CD14-positive monocyte (primary cell): ENCODE measurements around the gene TWNK. TPM values are rescaled to one million over a fixed set of nuclear protein-coding genes. Genes with fewer than 3 reads are reported as not detected.

Experiments used
- DNase-seq, 3 donors: peaks; one replicate each; pipeline ENCODE4 v3.0.0-alpha.2; 2011 to 2022
- H2AFZ ChIP-seq: 2 replicates; pipeline ENCODE4 v1.6.0; 2012; ENCODE audit warnings: mild to moderate bottlenecking, low read depth, low read length, inconsistent platforms; ENCODE audit not compliant: insufficient read depth, poor library complexity, severe bottlenecking
- H3K27ac ChIP-seq, 2 donors: 1 replicate in 1 of 2; 2 replicates in 1 of 2; pipeline ENCODE4 v1.5.1; 2012 to 2013; ENCODE audit warnings: low read length in 2 of 2, control low read depth in 1 of 2, inconsistent platforms in 1 of 2, low read depth in 1 of 2, mild to moderate bottlenecking in 1 of 2
- H3K27me3 ChIP-seq, 2 donors: one replicate each; pipeline versions ENCODE4 v1.6.0 to v1.6.1; 2011 to 2013; ENCODE audit warnings: low read length in 2 of 2; ENCODE audit not compliant: control insufficient read depth in 2 of 2, insufficient read depth in 2 of 2
- H3K36me3 ChIP-seq, 2 donors: replicated peaks in 1 of 2; 1 replicate in 1 of 2; 2 replicates in 1 of 2; pipeline versions ENCODE4 v1.5.1 to v1.6.1; 2012 to 2013; ENCODE audit warnings: low read length in 2 of 2, control low read depth in 1 of 2, inconsistent platforms in 1 of 2, mild to moderate bottlenecking in 1 of 2; ENCODE audit not compliant: insufficient read depth in 2 of 2, control insufficient read depth in 1 of 2
- H3K4me1 ChIP-seq, 2 donors: 1 replicate in 1 of 2; 2 replicates in 1 of 2; pipeline versions ENCODE4 v1.5.1 to v1.6.1; 2012 to 2013; ENCODE audit warnings: low read length in 2 of 2, control low read depth in 1 of 2, inconsistent platforms in 1 of 2, mild to moderate bottlenecking in 1 of 2, moderate library complexity in 1 of 2; ENCODE audit not compliant: insufficient read depth in 2 of 2, control insufficient read depth in 1 of 2
- H3K4me2 ChIP-seq: replicated peaks from 2 replicates; pipeline ENCODE3; 2012; ENCODE audit warnings: low read length, moderate library complexity, mild to moderate bottlenecking; ENCODE audit not compliant: poor library complexity, severe bottlenecking; ENCODE audit errors: extremely low read depth
- H3K4me3 ChIP-seq, 3 experiments: fragments of 200-600 bp in 1 of 3; sonication (generic) in 1 of 3; replicated peaks in 1 of 3; 1 replicate in 2 of 3; 2 replicates in 1 of 3; pipeline ENCODE4 v1.5.1; 2011 to 2013; ENCODE audit warnings: low read length in 3 of 3, mild to moderate bottlenecking in 3 of 3, control low read depth in 2 of 3, low read depth in 2 of 3, inconsistent platforms in 1 of 3, moderate library complexity in 1 of 3
- H3K79me2 ChIP-seq: 2 replicates; pipeline ENCODE4 v1.6.0; 2012; ENCODE audit warnings: mild to moderate bottlenecking, control low read depth, inconsistent platforms, low read length, moderate library complexity; ENCODE audit not compliant: insufficient read depth
- H3K9ac ChIP-seq: 2 replicates; pipeline ENCODE4 v1.6.0; 2017; ENCODE audit warnings: low read length, mild to moderate bottlenecking; ENCODE audit not compliant: insufficient read depth, poor library complexity, severe bottlenecking
- H3K9me3 ChIP-seq, 2 donors: replicated peaks in 1 of 2; 1 replicate in 1 of 2; 2 replicates in 1 of 2; pipeline versions ENCODE4 v1.5.1 to v1.6.1; 2012 to 2013; ENCODE audit warnings: low read length in 2 of 2, control low read depth in 1 of 2; ENCODE audit not compliant: control insufficient read depth in 1 of 2, insufficient read depth in 1 of 2
- H4K20me1 ChIP-seq: 2 replicates; pipeline ENCODE4 v1.6.0; 2012; ENCODE audit warnings: mild to moderate bottlenecking, low read length, control low read depth, moderate library complexity; ENCODE audit not compliant: insufficient read depth
- H3K27ac Mint-ChIP-seq, 7 donors: one replicate each; pipeline ENCODE4 v1.8.0; 2020; ENCODE audit warnings: mild to moderate bottlenecking in 7 of 7, mixed read lengths in 7 of 7, moderate library complexity in 6 of 7, inconsistent platforms in 2 of 7
- H3K27me3 Mint-ChIP-seq, 3 donors: one replicate each; pipeline ENCODE4 v1.8.0; 2021 to 2022; ENCODE audit warnings: low read depth in 3 of 3, mild to moderate bottlenecking in 3 of 3, mixed read lengths in 3 of 3, moderate library complexity in 3 of 3, inconsistent platforms in 1 of 3
- H3K36me3 Mint-ChIP-seq, 2 donors: one replicate each; pipeline ENCODE4 v1.8.0; 2020; ENCODE audit warnings: mixed read lengths in 2 of 2, inconsistent platforms in 1 of 2, mild to moderate bottlenecking in 1 of 2
- H3K4me1 Mint-ChIP-seq: one replicate; pipeline ENCODE4 v1.8.0; 2020; ENCODE audit warnings: mild to moderate bottlenecking, mixed read lengths
- H3K4me3 Mint-ChIP-seq, 2 donors: one replicate each; pipeline ENCODE4 v1.8.0; 2020; ENCODE audit warnings: mild to moderate bottlenecking in 2 of 2, mixed read lengths in 2 of 2, moderate library complexity in 1 of 2
- H3K9me3 Mint-ChIP-seq, 7 donors: one replicate each; pipeline ENCODE4 v1.8.0; 2020 to 2022; ENCODE audit warnings: mixed read lengths in 7 of 7, mild to moderate bottlenecking in 6 of 7, moderate library complexity in 6 of 7, inconsistent platforms in 2 of 7
- WGBS: methylation state at CpG from one replicate; pipeline ENCODE4 v1.1.5; 2013; ENCODE audit warnings: missing lambda C conversion rate; ENCODE audit not compliant: insufficient coverage; 5-methylcytosine and 5-hydroxymethylcytosine counted together
- intact Hi-C, 2 donors: fragments of 100-400 bp; cut with micrococcal nuclease; formaldehyde crosslinking; loops; one replicate each; pipeline versions ENCODE4 v1.15.0 to v1.15.1; 2023
- polyA plus RNA-seq, 3 donors: library from polyadenylated mRNA; depleted of rRNA in 1 of 3; unstranded in 2 of 3; stranded (reverse) in 1 of 3; fragments of 300-500 nt in 2 of 3; fragments of >200 nt in 1 of 3; fragmentation: Illumina TruSeq in 2 of 3; gene quantifications; 1 replicate in 2 of 3; 2 replicates in 1 of 3; pipeline ENCODE4 v1.2.3, GENCODE V29; 2012 to 2021
- TF ChIP-seq, protein P1 (sequence below): fragments of 200-600 bp; IDR thresholded peaks from one replicate; pipeline ENCODE4 v1.8.0; 2022; ENCODE audit warnings: antibody characterized with exemption, mild to moderate bottlenecking

The TWNK gene
- polyA plus RNA-seq, 3 donors = 0.31 to 1.2 (median 0.69) TPM

GRCh38 chr10:100978121-100978900, 9.0 kb upstream of the TWNK start:
- H3K27ac Mint-ChIP-seq = no peak overlapping the region
- no peaks in the 10 kb centered on the region for H3K27me3 ChIP-seq
- H3K36me3 ChIP-seq = peaks cover 11 to 39% of the 10 kb centered on the region in 2 donors
- WGBS = 96% methylated on average over 3 of the region's 13 CpGs
- no peak overlapping the region for H3K4me3 ChIP-seq
- no peaks in the 10 kb centered on the region for H3K9me3 ChIP-seq
- peaks cover 32 to 33% of the 10 kb centered on the region in 2 donors for H3K36me3 Mint-ChIP-seq
- no peak overlapping the region for H3K9ac ChIP-seq
- H4K20me1 ChIP-seq = no peaks in the 10 kb centered on the region
- no peak overlapping the region for H2AFZ ChIP-seq
- no peak overlapping the region for H3K4me2 ChIP-seq
- no peak overlapping the region for H3K4me3 Mint-ChIP-seq
- H3K4me1 Mint-ChIP-seq = no peaks in the 10 kb centered on the region
- H3K27ac ChIP-seq = no peak overlapping the region
- no peaks in the 10 kb centered on the region for H3K79me2 ChIP-seq
- H3K27me3 Mint-ChIP-seq = peaks cover 0 to 2% (median 0%) of the 10 kb centered on the region in 3 donors
- intact Hi-C loops = no loop called here
- TF ChIP-seq, protein P1, sequence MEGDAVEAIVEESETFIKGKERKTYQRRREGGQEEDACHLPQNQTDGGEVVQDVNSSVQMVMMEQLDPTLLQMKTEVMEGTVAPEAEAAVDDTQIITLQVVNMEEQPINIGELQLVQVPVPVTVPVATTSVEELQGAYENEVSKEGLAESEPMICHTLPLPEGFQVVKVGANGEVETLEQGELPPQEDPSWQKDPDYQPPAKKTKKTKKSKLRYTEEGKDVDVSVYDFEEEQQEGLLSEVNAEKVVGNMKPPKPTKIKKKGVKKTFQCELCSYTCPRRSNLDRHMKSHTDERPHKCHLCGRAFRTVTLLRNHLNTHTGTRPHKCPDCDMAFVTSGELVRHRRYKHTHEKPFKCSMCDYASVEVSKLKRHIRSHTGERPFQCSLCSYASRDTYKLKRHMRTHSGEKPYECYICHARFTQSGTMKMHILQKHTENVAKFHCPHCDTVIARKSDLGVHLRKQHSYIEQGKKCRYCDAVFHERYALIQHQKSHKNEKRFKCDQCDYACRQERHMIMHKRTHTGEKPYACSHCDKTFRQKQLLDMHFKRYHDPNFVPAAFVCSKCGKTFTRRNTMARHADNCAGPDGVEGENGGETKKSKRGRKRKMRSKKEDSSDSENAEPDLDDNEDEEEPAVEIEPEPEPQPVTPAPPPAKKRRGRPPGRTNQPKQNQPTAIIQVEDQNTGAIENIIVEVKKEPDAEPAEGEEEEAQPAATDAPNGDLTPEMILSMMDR = no peak
- no peaks in the 10 kb centered on the region for H3K4me1 ChIP-seq
- DNase-seq = no peak
- H3K9me3 Mint-ChIP-seq = peaks cover 0 to 1% (median 0%) of the 10 kb centered on the region in 7 donors

GRCh38 chr10:100978901-100979195, 8.5 kb upstream of the TWNK start:
- no peaks in the 10 kb centered on the region for H3K27me3 ChIP-seq
- peaks cover 0 to 1% (median 0%) of the 10 kb centered on the region in 7 donors for H3K9me3 Mint-ChIP-seq
- peaks cover 0 to 2% (median 0%) of the 10 kb centered on the region in 3 donors for H3K27me3 Mint-ChIP-seq
- H3K4me1 ChIP-seq = no peaks in the 10 kb centered on the region
- no peak overlapping the region for H3K4me3 ChIP-seq
- H3K4me3 Mint-ChIP-seq = no peak overlapping the region
- H3K9me3 ChIP-seq = no peaks in the 10 kb centered on the region
- no peaks in the 10 kb centered on the region for H3K4me1 Mint-ChIP-seq
- intact Hi-C loops = no loop called here
- no peak overlapping the region for H2AFZ ChIP-seq
- H3K36me3 ChIP-seq = peaks cover 11 to 41% of the 10 kb centered on the region in 2 donors
- DNase-seq = no peak
- 97% methylated on average over 9 of the region's 10 CpGs for WGBS
- H3K27ac Mint-ChIP-seq = no peak overlapping the region
- no peak overlapping the region for H3K4me2 ChIP-seq
- H4K20me1 ChIP-seq = no peaks in the 10 kb centered on the region
- H3K27ac ChIP-seq = no peak overlapping the region
- H3K9ac ChIP-seq = no peak overlapping the region
- no peaks in the 10 kb centered on the region for H3K79me2 ChIP-seq
- TF ChIP-seq, protein P1 = no peak
- H3K36me3 Mint-ChIP-seq = peaks cover 35 to 36% of the 10 kb centered on the region in 2 donors
